DMS53 treated with DMSO at 0.1 percent for 48 hours (cell line): ENCODE data around the gene UQCRH.

ENCODE experiments used
- DNase-seq: peaks from one replicate; lab custom pipeline; 2025; ENCODE audit not compliant: unreplicated experiment; lab: John Stamatoyannopoulos, UW

UQCRH gene

DNA sequence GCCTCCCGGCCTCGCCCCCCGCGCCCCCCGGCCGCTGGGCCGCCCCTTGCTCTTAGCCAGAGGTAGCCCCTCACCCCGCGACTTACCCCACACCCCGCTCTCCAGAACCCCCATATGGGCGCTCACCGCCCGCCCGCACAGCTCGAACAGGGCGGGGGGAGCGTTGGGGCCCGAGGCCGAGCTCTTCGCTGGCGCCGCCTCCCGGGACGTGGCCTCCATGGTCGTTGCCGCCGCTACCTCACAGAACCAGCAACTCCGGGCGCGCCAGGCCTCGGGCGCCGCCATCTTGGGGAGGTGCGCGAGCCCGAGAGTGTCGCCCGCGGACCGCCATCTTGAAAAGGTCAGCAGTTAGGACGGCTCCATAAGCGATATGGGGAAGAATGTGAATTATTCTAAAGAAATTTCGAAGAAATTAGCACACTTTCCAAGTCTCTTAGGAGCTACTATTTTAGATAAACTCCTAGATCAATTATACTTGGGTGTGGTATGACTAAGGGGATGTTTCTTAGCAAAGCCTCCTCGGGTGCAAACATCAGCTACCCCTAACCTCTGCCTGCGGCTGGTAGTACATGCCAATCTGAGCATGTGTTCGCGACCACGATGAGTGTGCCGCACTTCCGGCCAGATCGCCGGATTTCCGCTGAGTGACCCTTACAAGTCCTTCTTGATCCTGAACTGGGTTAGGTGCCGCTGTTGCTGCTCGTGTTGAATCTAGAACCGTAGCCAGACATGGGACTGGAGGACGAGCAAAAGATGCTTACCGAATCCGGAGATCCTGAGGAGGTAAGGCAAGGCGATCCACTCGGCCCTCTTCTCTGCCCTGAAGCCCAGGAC is at the start of gene UQCRH, which contains the start of gene LRRC41:
Gene UQCRH, plus strand, starts transcription at position 661 of the 834 bp plus-strand sequence. Its CDS starts 69 bp downstream, at position 730.
Gene LRRC41, minus strand, starts transcription at position 579 of the 834 bp plus-strand sequence. Its CDS starts 294 bp downstream, at position 285.
- DNase-seq, result peak; percentile 99

DNA sequence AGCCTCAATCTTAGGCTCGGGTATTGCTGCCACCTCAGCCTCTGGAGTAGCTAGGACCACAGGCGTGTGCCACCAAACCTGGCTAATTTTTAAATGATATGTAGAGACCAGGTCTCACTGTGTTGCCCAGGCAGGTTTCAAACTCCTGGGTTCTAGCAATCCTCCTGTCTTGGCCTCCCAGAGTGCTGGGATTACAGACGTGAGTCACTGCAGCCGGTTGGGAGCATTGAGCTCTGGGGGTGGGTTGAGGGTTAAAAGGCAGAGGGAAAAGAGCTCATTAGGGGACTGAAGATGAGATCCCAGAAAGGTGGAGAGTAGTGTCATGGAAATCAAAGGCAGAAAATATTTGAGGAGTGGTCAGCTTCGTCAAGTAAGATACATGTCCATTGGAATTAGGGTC is 48.8 kb upstream of the UQCRH start:
- no peak for DNase-seq

DNA sequence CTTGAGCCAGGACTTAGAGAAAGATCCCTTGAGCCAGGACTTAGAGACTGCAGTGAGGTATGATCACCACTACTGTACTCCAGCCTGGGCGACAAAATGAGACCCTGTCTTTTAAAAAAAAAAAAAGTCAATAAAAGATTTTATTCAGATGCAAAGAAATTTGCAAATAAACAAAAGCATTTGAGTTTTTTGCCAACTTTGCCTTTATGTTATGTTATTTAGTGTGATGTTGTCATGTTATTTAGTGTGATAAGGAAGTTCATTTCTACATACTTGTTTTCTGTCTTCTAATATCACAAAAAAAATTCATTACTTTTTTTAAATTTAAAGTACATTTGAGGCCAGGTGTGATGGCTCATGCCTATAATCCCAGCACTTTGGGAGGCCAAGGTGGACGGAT is 47.0 kb upstream of the UQCRH start:
- no peak for DNase-seq

DNA sequence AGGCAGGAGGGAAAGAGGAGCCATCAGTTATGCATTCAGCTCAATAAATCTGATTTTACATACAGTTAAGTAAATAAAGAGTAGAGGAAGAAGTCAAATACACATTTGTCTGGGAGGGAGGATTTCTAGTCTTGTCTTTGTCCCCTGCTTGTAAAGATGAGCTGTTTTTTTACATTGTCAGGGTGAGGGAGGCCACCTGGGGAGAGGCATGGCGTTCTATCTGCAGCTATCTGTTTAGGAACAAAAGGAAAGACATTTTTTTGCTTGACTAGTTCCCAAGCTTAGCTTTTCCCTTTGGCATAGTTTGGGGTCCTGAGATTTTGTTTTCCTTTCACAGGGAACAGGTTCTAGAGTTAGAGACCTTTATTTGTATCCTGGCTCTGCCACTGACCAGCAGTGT is 41.0 kb upstream of the UQCRH start:
- no peak for DNase-seq

DNA sequence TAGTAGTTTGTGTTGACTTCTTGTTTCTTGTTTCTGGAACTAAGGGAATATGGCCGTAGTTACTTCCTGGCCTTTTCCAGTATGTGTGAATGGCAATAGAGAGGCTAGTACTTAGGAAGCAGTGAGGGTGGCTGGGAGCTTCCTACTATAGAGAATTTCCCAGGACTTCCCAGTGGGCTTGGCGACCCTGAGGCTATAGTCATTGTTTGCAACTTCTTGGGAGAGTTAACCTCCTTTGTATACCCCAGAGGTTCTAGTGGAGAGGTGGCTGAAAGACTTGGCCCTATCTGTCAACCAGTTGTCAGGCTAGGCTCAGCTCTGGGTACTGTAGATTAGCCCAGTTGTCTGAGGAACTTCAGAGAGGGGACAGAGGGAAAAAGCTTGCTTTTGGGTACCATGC is 40.4 kb upstream of the UQCRH start:
- DNase-seq, result no peak

DNA sequence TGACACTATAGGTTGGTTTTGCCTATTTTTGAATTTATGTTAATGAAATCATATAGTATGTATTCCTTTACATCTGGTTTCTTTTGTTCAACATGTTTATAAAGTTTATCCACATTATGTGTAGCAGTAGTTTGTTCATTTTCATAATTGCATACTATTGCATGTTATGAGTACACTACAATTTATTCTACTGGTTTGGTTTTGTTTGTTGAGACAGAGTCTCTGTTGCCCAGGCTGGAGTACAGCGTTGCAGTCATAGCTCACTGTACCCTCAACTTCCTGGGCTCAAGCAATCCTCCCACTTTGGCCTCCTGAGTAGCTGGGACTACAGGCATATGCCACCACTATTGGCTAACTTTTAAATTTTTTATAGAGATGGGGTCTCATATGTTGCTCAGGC is 34.9 kb upstream of the UQCRH start:
- DNase-seq, result no peak

DNA sequence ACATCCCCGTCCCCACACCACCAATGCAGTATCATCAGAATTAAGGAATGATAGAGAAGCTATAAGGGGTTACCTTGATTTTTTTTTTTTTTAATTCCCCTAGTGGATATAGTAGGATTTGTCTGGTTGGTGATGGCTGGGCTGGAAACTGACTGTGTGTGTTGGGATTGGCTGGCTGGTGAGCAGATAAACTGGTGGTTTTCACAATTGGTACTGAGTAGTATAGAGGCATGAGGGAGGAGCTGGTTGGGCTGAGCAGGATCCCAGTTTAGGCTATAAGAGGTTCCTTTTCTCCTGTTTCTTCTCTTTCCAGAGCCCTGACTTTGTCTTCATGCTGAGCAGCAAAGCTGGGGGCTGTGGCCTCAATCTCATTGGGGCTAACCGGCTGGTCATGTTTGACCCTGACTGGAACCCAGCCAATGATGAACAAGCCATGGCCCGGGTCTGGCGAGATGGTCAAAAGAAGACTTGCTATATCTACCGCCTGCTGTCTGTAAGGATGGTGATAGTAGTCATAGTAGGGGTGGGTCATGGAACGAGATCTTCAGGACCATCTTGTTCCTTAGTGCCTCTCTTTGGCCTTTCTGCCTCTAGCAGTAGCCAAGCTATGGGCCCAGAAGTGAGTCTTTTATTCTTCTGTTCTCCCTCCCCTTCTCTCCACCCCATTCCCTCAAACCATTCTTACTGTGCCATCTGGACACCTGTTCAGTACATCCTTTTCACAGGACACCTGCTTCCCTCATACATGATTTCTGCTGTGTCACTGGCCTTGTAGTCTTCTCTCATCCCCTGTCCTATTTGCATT is 29.1 kb upstream of the UQCRH start:
- DNase-seq, result peak; percentile 37

DNA sequence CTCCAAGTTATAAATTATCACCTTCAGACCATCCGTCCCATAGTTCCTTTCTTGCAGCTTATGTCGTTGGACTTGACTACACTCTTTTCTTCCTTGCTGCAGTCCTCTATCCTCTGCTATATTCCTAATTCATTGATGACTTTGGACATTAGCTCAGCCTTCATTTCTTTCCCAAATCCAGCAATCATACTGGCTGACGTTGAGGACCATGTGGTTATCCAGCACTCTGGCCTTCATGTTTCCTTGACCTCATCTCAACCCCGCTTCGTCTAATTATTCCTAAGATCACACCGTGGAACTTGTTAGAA is 28.5 kb upstream of the UQCRH start:
- DNase-seq, result no peak

DNA sequence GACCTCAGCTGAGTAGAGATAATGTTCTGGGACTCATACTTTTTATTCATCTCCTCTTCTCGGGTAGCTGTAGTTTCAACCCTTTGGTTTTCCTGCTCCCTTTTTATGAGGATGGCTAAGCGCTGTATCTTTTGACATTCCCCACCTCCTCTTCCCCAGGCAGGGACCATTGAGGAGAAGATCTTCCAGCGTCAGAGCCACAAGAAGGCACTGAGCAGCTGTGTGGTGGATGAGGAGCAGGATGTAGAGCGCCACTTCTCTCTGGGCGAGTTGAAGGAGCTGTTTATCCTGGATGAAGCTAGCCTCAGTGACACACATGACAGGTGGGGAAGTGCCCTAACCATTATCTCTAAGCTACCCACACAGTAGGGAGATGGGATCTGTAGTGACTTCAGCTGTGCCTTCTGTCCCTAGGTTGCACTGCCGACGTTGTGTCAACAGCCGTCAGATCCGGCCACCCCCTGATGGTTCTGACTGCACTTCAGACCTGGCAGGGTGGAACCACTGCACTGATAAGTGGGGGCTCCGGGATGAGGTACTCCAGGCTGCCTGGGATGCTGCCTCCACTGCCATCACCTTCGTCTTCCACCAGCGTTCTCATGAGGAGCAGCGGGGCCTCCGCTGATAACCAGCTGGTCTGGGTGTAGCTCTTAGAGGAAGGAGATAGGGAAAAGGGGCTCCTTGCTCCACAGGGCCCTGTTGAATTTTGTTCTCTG is 25.7 kb upstream of the UQCRH start:
- no peak for DNase-seq

DNA sequence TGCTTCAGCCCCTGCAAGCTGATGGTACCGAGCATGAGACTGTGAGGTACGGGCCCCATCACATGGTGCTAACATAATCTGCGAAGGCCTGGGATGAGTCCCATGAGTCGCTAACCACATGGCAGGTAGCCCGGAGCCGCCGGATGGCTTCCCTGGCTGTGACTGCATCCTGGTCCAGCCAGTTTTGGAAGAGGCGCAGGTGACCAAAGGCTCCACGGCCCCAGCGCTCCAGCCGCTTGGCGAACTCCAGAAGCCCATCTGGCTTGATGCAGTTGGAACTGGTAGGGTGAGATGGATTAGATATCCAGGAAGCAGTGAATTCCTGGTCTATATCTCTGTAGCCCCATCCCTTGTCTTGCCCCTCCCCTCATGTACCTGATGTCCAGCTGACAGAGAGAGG is 24.7 kb upstream of the UQCRH start:
- DNase-seq, result no peak

DNA sequence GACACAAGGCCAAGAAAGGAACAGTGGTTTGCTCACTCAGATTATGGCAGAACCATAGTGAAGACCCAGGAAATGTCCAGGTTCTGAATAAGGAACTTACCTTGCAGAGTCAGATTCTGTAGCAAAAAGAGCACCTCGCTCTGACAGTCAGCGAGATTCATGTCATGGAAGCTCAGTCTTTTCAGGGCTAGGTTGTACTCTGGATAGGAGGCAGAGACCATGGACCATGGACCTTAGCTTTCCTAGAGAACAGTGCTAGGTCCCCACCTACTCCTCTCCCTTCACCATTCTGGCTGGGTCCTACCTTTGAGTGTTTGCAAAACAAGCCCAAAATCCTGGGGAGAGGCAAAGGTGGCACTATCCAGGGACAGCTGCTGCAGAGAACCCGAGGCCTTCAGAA is 23.4 kb upstream of the UQCRH start:
- DNase-seq, result no peak

DNA sequence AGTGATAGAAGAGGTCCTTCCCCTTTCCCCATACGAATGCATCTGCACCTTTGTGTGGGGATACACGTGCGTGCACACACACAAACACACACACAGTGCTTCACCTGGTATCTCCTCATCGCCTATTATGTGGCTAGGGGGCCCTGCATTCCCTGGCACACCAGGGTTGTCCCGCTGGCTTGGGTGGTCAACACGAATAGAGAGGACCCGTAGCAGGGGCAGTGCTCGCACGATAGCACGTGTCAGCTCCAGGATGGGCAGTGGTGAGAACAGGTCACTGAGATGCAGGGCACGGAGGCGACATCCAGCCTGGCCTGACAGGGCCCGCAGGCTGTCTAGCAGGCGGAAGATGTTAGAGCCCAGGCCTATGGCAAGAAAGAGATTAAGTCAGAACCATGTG is 22.5 kb upstream of the UQCRH start:
- DNase-seq, result no peak

DNA sequence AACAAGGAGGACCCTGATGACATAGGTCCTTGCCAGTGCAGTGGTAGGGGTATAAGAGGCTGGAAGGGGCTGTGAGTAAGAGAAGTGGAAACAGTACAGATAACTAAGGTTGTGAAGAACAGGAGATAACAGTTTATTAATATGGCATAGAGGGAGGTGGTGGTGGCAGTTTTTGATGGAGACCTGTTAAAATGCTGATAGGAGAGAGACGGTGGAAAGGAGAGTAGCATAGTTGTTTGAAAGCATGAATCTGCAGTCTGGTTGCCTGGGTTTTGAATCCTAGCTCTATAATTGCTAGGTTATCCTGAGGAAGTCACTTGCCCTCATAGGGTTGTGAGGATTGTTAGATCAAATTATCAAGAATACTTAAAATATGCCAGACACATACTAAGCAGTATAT is 19.4 kb upstream of the UQCRH start:
- DNase-seq, result no peak

DNA sequence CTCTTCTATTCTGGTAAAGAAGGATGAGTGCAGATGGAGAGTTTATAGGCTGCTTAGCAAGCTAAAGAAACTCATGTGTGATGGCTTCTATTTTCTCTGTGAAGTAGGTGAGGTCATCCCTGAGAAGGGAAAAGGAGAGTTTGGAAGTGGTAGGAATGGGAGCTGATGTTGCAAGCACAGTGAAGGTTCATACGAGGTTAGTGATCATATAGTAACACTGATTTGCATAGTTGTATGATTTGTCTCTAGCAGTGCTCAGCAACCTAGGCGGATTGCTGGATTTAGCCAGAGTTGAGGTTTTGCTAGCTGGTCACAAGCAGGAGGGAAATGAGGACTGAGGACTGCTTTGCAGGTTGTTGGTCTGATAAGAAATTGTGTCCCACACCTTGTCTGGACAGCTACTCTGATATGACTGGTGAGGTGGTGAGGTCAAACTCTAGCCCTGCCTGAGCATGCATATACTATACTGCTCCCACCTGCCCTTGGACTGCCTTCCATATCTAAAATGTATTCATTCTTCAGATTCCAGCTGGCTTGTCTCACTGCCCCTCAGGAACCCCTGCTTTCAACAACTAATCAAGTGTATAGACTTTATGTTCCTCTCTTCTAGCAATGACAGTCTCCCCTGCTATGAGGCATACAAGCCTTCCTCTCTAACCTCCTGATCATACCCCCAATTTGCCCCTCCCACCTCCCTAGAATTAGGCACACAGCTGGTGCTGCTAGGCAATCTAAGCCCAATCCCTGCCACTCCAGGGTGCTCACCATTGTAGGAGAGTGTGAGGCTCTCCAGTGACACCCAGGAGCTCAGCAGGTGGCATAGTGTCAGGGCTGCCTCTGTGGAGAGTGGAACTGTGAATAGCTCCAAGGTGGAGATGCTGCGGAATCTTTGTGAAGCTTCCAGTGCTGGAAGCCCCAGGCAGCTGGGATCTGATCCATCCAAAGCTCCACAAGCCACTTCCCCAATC is 18.6 kb upstream of the UQCRH start:
- no peak for DNase-seq

DNA sequence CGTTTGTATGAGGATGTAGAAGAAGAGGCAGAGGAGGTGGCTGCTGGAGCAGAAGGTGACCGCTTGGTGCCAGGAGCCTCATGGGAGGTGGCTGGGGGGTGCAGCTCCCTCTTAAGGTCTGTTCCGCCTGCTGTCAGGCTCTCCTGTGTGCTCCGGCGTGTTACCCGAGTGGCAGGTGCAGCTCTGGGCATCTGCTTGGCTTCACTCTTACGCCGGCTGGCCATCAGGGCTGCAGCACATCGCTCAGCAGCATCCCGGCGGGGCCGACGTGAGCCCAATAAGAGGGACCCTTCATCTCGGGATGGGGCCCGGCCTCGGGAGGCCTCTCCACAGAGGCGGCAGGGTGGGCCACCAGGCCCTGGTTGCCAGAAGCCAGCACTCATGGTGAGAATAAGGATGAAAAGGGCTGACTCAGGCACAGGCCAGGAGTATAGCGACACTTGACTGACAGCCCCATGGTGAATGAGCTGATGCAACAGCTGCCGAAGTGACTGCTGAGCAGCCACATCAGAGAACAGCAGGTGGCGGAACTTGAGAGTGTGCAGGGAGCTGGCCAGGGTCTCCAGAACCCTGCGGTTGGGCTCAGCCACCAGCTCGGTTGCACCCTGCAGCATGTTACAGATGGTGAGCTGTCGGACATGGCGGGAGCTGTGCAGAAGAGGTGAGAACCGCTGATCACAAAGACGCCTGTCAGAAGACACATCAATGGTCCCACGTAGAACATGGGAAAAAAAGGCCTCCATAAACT is 17.6 kb upstream of the UQCRH start:
- DNase-seq, result peak; percentile 98

DNA sequence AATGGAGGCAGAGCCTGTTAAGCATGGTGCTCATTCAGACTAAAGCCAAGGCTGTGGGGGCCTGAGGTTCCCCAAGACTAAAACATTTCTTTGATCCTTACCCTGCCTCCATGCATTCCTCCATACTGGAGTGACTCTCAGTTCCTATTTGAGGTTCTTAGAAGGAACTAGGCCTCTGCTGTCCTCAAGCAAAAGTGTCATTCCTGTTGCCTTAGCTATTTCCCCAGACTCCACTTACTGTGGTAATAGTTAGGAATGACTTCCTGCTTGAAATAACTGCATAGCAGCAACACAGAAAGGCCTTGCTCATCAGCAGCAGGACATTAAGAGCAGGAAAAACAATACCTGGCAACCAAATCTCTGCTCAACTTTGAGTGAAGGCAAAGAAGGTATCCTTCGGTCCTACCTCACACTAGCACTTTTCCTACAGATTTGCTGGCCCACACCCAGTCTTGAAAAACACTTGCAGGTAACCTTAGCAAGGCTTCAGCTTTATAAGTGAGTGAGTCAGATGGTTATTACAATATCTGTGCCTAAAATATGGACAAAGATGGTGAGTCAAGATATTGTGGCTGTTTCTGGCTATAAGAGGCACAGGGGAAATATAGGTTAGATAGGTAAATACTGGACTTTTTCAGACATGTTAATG is 14.9 kb upstream of the UQCRH start:
- no peak for DNase-seq

DNA sequence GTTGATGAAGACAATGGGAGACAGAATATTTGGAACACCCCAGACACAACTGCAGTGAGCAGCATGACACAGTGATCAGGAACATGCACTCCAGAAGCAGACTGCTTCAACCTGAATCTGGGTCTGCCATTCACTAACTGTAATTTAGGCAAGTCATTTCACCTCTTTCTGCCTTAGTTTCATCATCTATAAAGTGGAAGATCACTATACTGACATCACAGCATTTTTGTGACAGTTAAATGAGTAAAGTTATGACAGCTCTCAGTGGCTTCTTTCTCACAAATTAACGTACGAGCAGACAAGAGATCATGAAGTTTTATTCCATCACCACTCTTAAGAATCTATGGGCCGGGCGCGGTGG is 14.4 kb upstream of the UQCRH start:
- no peak for DNase-seq

DNA sequence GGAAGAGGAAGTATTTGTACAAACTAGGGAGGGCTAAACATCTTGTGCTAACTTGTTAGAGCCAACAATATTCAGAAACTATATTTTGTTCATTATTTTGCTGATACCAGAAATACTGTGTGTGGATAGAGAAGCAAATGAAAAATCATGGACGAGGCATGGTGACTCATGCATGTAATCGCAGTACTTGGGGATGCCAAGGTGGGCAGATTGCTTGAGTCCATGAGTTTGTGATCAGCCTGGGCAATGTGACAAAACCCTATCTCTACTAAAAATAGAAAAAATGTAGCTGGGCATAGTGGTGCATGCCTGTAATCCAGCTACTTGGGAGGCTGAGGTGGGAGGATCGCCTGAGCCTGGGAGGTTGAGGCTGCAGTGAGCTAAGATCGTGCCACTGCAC is 13.5 kb upstream of the UQCRH start:
- DNase-seq, result no peak

DNA sequence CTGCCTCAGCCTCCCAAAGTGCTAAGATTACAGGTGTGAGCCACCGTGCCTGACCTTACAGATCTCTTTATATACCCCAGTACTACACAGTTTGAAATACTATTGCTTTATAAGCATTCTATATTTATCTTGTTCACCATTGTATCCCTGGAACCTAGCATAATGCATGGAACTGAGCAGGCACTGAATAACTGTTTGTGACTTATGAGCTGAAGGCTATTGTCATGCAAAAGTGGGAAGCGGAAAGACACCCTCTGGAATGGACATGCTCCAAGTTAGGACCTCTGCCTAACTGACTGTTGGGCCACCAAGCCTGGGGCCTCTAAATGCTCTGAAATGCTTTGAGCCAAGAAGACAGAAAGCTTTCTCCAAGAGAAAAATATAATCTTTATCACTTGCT is 8.2 kb upstream of the UQCRH start:
- no peak for DNase-seq
